NT2/D1 (cell line): ENCODE data around the gene FTO.

Experiments used
- SUZ12 ChIP-seq: IDR thresholded peaks from 2 replicates; pipeline ENCODE4 v1.6.1; 2011; ENCODE audit not compliant: insufficient read length, insufficient read depth; ENCODE audit errors: extremely low read depth
- YY1 ChIP-seq: IDR thresholded peaks from 2 replicates; pipeline ENCODE4 v1.6.1; 2011; ENCODE audit not compliant: insufficient read length, insufficient read depth
- ZNF274 ChIP-seq: IDR thresholded peaks from 2 replicates; pipeline ENCODE4 v1.6.1; 2011; ENCODE audit warnings: mild to moderate bottlenecking, low read depth, low read length

GRCh38 chr16:53912155-53912554, 208.2 kb downstream of the FTO start:
- TF ChIP-seq SUZ12 (no peak), YY1 (no peak), ZNF274 (no peak)
